ES-I3 (cell line): Measurements from ENCODE around the gene NFYA.
"Not testable (repeated sequence)": the region's sequence is repeated elsewhere in the genome, so short reads cannot be mapped to it uniquely, and the experiment has no call there.

Experiments
- H3K36me3 ChIP-seq: 2 replicates; pipeline ENCODE4 v1.6.1; 2013; ENCODE audit warnings: mild to moderate bottlenecking, low read length, control low read depth, moderate library complexity; ENCODE audit not compliant: insufficient read depth
- H3K4me1 ChIP-seq: 2 replicates; pipeline ENCODE4 v1.6.1; 2013; ENCODE audit warnings: mild to moderate bottlenecking, control low read depth, low read length; ENCODE audit not compliant: insufficient read depth
- H3K9ac ChIP-seq: 2 replicates; pipeline ENCODE4 v1.6.1; 2013; ENCODE audit warnings: low read depth, mild to moderate bottlenecking, low read length, moderate library complexity
- H3K9me3 ChIP-seq: 2 replicates; pipeline ENCODE4 v1.6.1; 2013; ENCODE audit warnings: mild to moderate bottlenecking, low read length, moderate library complexity; ENCODE audit not compliant: control insufficient read depth, insufficient read depth

The NFYA gene

GRCh38 chr6:41092421-41093140 is 19.8 kb downstream of the NFYA start:
- Histone ChIP-seq H3K4me1 (no peaks in the 10 kb centered on the region), H3K9me3 (no peaks in the 10 kb centered on the region), H3K9ac (no peak overlapping the region), H3K36me3 (peaks cover 60% of the 10 kb centered on the region)

DNA sequence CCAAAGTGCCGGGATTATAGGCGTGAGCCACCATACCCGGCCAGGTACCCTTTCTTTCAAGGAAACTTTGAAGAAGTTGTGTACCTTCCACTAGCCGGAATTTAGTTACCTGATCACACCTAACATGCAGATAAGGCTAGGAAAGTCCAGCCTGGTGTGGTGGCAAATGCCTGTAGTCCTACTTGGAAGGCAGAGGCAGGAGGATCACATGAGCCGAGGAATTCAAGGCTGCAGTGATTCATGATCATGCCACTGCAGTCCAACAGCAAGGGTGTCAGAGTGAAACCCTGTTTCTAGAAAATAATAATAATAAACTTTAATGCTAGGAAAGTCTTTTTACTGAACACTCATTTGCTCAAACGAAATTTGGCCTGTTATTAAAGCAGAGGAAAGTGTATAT is 21.0 kb downstream of the NFYA start:
- no peak overlapping the region for H3K9ac ChIP-seq
- H3K9me3 ChIP-seq: no peaks in the 10 kb centered on the region
- peaks cover 67% of the 10 kb centered on the region for H3K36me3 ChIP-seq
- no peaks in the 10 kb centered on the region for H3K4me1 ChIP-seq

DNA sequence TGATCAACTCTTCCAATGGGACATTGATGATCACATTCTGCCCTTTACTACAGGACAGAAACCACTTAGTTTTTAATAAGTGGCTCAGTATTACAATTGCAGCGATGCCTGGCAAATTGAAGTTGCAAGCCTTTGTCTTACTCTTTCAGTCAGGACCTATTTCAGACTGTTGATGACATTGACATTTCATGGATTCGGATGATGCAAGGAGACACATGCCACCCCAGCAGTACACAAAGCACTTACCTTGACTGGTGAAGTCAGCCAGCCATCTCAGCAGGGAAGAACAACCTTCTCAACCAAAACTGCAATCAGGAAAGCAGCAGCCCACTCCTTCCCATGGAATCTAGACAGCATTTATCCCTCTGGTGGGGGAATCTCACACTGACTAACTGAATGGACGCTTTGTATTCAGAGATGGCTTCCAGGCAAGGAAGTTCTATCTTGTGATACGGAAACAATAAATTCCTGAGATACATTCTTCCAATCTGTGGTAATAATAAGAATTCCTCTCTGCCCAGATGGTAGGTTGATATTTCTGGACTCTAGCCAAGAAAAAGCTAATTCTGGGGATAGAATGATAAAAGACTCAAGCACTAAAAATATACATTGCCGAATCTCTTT is 24.8 kb downstream of the NFYA start:
- H3K36me3 ChIP-seq: peaks cover 56% of the 10 kb centered on the region
- H3K4me1 ChIP-seq: no peaks in the 10 kb centered on the region
- H3K9ac ChIP-seq: no peak overlapping the region
- H3K9me3 ChIP-seq: no peaks in the 10 kb centered on the region

DNA sequence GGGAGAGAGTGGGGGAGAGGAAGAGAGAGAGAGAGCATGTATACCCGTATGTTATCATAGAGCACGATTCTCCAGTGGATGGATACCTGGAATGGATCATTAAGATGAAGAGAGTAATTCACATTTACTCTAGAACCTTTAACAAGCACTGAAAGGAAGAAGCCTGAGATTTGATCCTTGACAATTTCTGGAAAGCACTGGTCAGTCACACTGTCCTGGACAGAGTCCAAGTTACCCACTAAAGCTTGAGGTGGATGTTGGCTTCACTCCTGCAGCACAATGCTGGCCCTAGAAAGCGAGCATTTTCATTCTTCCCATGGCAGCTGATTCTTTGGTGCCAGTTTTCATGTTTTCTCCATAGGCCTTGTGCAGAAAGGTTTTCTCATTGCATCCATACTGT is 25.6 kb downstream of the NFYA start:
- H3K36me3 ChIP-seq: peaks cover 48% of the 10 kb centered on the region
- no peaks in the 10 kb centered on the region for H3K9me3 ChIP-seq
- H3K4me1 ChIP-seq: no peaks in the 10 kb centered on the region
- H3K9ac ChIP-seq: no peak overlapping the region

DNA sequence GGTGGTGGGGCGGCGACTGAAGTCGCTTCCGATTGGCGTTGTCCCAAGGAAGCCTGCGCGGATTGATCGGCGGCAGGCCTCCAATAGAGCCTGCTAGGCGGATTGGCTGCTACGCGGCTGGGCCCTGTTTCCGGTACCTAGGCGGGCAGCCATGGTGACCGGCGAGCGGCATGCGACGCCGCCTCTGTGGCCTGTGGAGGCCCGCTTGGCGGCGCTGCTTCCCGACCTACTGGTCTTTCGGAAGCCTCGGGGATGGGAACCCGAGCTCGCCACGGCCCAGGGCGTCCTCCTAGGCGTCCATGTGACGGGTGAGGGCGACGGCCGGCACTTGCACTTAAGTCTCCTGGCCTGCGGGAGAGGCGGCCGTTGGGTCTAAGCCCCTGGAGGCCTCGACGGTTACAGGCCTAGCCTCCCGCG is 28.1 kb downstream of the NFYA start:
- Histone ChIP-seq H3K36me3 (peaks cover 29% of the 10 kb centered on the region), H3K9me3 (no peaks in the 10 kb centered on the region)

GRCh38 chr6:41103847-41104246 is 31.1 kb downstream of the NFYA start:
- no peaks in the 10 kb centered on the region for H3K4me1 ChIP-seq
- H3K9ac ChIP-seq: no peak overlapping the region
- 0 out of 2 replicates have a peak, but pooled peaks cover 4% of the 10 kb centered on the region for H3K36me3 ChIP-seq
- H3K9me3 ChIP-seq: no peaks in the 10 kb centered on the region

More for the DNA sequence above, 28.1 kb downstream of the NFYA start:
- Histone ChIP-seq H3K4me1 (no peaks in the 10 kb centered on the region), H3K9ac (no peak overlapping the region)

- peaks cover 4% of the 10 kb centered on the region; the same call in 1 of the 2 replicates for H3K36me3 ChIP-seq
- no peaks in the 10 kb centered on the region for H3K9me3 ChIP-seq
- H3K9ac ChIP-seq: no peak overlapping the region
- no peaks in the 10 kb centered on the region for H3K4me1 ChIP-seq
These were observed 38.2 kb downstream of the NFYA start for GRCh38 chr6:41111017-41111416.

GRCh38 chr6:41115027-41115426 is 42.3 kb downstream of the NFYA start:
- not testable (repeated sequence) for H3K36me3 ChIP-seq, H3K9me3 ChIP-seq, H3K9ac ChIP-seq, H3K4me1 ChIP-seq

- Histone ChIP-seq H3K9ac (no peak overlapping the region), H3K4me1 (no peaks in the 10 kb centered on the region), H3K9me3 (no peaks in the 10 kb centered on the region)
These were observed 46.7 kb downstream of the NFYA start for GRCh38 chr6:41119508-41119907.

DNA sequence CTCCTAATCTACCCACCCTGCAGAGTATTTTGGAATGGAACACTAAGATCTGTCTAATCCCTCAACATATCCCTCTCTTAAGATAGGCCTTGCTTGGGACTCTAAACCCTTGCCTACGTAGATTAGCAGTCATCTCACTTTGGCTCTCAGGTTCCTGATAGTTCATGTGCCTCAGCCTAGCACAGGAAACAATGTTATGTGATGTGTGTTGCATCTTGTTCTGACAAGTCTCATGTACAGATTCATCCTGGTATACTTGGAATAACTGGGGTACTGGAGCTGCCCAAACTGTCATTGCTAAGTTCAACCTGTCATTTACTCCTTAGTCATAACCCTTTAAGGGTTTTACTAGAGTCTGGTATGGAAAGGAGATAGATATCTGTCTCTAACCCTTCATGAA is 47.3 kb downstream of the NFYA start:
- Histone ChIP-seq H3K9ac (no peak overlapping the region), H3K4me1 (no peaks in the 10 kb centered on the region), H3K36me3 (no peaks in the 10 kb centered on the region), H3K9me3 (no peaks in the 10 kb centered on the region)

More at GRCh38 chr6:41119508-41119907, 46.7 kb downstream of the NFYA start:
- no peaks in the 10 kb centered on the region for H3K36me3 ChIP-seq

DNA sequence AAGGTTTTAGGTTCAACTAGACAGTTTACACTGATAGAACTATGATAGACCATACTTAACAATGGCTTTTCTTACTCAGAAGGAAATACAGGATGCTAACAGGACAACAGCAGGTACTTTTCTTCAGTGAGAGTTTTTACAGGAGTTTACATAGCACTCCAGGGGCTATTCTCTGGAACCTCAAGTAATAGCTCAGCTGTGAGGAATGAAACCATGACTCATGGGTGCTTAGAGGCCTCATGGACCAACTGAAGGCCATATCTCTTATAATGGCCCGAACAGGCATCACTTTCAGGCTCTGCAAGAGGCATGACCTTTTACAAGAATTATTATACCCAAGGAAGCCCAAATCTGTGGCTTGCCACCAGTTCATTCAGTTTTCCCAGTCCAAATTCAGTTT is 49.6 kb downstream of the NFYA start:
- Histone ChIP-seq H3K36me3 (no peaks in the 10 kb centered on the region), H3K4me1 (no peaks in the 10 kb centered on the region), H3K9me3 (no peaks in the 10 kb centered on the region), H3K9ac (no peak overlapping the region)

DNA sequence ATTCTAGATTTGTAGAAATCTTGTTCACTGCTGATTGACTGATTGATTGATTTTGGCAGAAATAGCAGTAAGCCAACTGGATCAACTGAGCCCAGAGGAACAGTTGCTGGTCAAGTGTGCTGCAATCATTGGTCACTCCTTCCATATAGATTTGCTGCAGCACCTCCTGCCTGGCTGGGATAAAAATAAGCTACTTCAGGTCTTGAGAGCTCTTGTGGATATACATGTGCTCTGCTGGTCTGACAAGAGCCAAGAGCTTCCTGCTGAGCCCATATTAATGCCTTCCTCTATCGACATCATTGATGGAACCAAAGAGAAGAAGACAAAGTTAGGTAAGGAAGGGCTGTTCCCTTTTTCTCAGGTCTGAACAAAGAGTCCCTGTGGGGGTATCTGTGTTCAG is 50.1 kb downstream of the NFYA start:
- no peaks in the 10 kb centered on the region for H3K36me3 ChIP-seq
- no peak overlapping the region for H3K9ac ChIP-seq
- no peaks in the 10 kb centered on the region for H3K4me1 ChIP-seq
- H3K9me3 ChIP-seq: no peaks in the 10 kb centered on the region

- Histone ChIP-seq H3K9ac (no peak overlapping the region), H3K36me3 (no peaks in the 10 kb centered on the region)
These were observed 52.5 kb downstream of the NFYA start for GRCh38 chr6:41125282-41125681.

DNA sequence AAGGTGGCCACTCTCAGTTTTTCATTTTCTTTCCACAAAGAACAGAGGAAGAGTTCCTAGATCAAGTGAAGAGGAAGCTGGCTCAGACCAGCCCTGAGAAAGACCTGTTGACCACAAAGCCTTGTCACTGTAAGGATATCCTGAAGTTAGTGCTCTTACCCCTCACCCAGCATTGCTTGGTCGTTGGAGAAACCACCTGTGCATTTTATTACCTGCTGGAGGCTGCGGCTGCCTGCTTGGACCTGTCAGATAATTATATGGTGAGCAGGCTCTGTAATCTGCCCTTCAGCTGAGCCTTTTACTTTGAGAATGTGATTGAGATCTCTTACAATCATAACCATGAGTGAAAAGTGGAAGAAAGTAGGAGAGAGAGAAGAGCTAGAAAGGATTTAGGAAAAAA is 59.5 kb downstream of the NFYA start:
- Histone ChIP-seq H3K4me1 (no peaks in the 10 kb centered on the region), H3K9me3 (no peaks in the 10 kb centered on the region), H3K9ac (no peak overlapping the region), H3K36me3 (no peaks in the 10 kb centered on the region)

More at GRCh38 chr6:41125282-41125681, 52.5 kb downstream of the NFYA start:
- no peaks in the 10 kb centered on the region for H3K9me3 ChIP-seq
- H3K4me1 ChIP-seq: no peaks in the 10 kb centered on the region

- Histone ChIP-seq H3K9ac (no peak overlapping the region), H3K9me3 (no peaks in the 10 kb centered on the region), H3K36me3 (no peaks in the 10 kb centered on the region), H3K4me1 (no peaks in the 10 kb centered on the region)
These were observed 62.5 kb downstream of the NFYA start for GRCh38 chr6:41135062-41135832.
